Neural cell (in vitro differentiated cells): ENCODE measurements around the gene NAB2. TPM values are rescaled to one million over a fixed set of nuclear protein-coding genes. Genes with fewer than 3 reads are reported as not detected.

Experiments used
- H2AFZ ChIP-seq: fragments of 200-600, 300-800 bp; sonication (generic), shearing (Covaris generic); 2 replicates; pipeline ENCODE4 v1.6.0; 2014; ENCODE audit warnings: low read depth, mild to moderate bottlenecking, antibody characterized with exemption, low read length, moderate library complexity
- H3F3A ChIP-seq: fragments of 200-600 bp; shearing (Covaris generic); 2 replicates; pipeline ENCODE4 v1.6.1; 2016; ENCODE audit warnings: mild to moderate bottlenecking, moderate library complexity, mixed read lengths, antibody characterized with exemption, low read length; ENCODE audit not compliant: insufficient read depth, poor library complexity, severe bottlenecking
- H3K27ac ChIP-seq: fragments of 200-600, 300-800 bp; sonication (generic), shearing (Covaris generic); 2 replicates; pipeline ENCODE4 v1.5.1; 2014; ENCODE audit warnings: mild to moderate bottlenecking, low read length, moderate library complexity
- H3K27me3 ChIP-seq: fragments of 300-800, 200-600 bp; sonication (generic), shearing (Covaris generic); 2 replicates; pipeline ENCODE4 v1.6.0; 2014; ENCODE audit warnings: mild to moderate bottlenecking, low read depth, low read length, moderate library complexity; ENCODE audit not compliant: insufficient read depth
- H3K36me3 ChIP-seq: fragments of 300-800, 200-600 bp; sonication (generic), shearing (Covaris generic); 2 replicates; pipeline ENCODE4 v1.5.1; 2014; ENCODE audit warnings: mild to moderate bottlenecking, antibody characterized with exemption, low read length, moderate library complexity; ENCODE audit not compliant: insufficient read depth
- H3K4me2 ChIP-seq: fragments of 300-800, 200-600 bp; sonication (generic), shearing (Covaris generic); 2 replicates; pipeline ENCODE4 v1.6.0; 2014; ENCODE audit warnings: mild to moderate bottlenecking, low read length
- H3K4me3 ChIP-seq: fragments of 300-800, 200-600 bp; sonication (generic), shearing (Covaris generic); 2 replicates; pipeline ENCODE4 v1.5.1; 2014; ENCODE audit warnings: mild to moderate bottlenecking, low read length, moderate library complexity
- H3K79me2 ChIP-seq: fragments of 200-600 bp; shearing (Covaris generic); replicated peaks from 2 replicates; pipeline ENCODE4 v1.6.0; 2014; ENCODE audit warnings: mild to moderate bottlenecking, low read length, moderate library complexity; ENCODE audit not compliant: insufficient read depth
- H3K9ac ChIP-seq: fragments of 300-800, 200-600 bp; sonication (generic), shearing (Covaris generic); 2 replicates; pipeline ENCODE4 v1.6.1; 2016; ENCODE audit warnings: mild to moderate bottlenecking, low read length, mixed read lengths
- H3K9me2 ChIP-seq: fragments of 200-600 bp; shearing (Covaris generic); 2 replicates; pipeline ENCODE4 v1.6.1; 2016; ENCODE audit warnings: mild to moderate bottlenecking, low read length, mixed read lengths; ENCODE audit not compliant: insufficient read depth
- H3K9me3 ChIP-seq: fragments of 200-600, 300-800 bp; sonication (generic), shearing (Covaris generic); 2 replicates; pipeline ENCODE4 v1.6.1; 2016; ENCODE audit warnings: mild to moderate bottlenecking, mixed run types, low read length, moderate library complexity, mixed read lengths
- H4K20me1 ChIP-seq: fragments of 200-600 bp; shearing (Covaris generic); 2 replicates; pipeline ENCODE4 v1.6.1; 2016; ENCODE audit warnings: mild to moderate bottlenecking, mixed run types; ENCODE audit not compliant: insufficient read depth
- CTCF ChIP-seq: fragments of 450-650 bp; IDR thresholded peaks from 2 replicates; pipeline ENCODE4 v1.5.1; 2014; ENCODE audit warnings: antibody characterized with exemption, mild to moderate bottlenecking, moderate library complexity; ENCODE audit not compliant: poor library complexity, severe bottlenecking
- EP300 ChIP-seq: fragments of 450-650 bp; conservative IDR thresholded peaks from 2 replicates; pipeline ENCODE4 v1.6.1; 2014; ENCODE audit warnings: antibody characterized with exemption, mild to moderate bottlenecking, moderate library complexity; ENCODE audit not compliant: poor library complexity, severe bottlenecking
- EZH2 ChIP-seq: fragments of 200-600, 300-800 bp; shearing (Covaris generic), sonication (generic); IDR thresholded peaks from 2 replicates; pipeline ENCODE4 v1.6.1; 2014; ENCODE audit warnings: antibody characterized with exemption, low read length, borderline replicate concordance, mild to moderate bottlenecking; ENCODE audit not compliant: insufficient read depth, poor library complexity, severe bottlenecking
- MXI1 ChIP-seq: fragments of 450-650 bp; conservative IDR thresholded peaks from 2 replicates; pipeline ENCODE4 v1.6.1; 2014; ENCODE audit warnings: antibody characterized with exemption, mild to moderate bottlenecking; ENCODE audit not compliant: poor library complexity, severe bottlenecking
- POLR2AphosphoS5 ChIP-seq: IDR thresholded peaks from 2 replicates; pipeline ENCODE4 v1.6.1; 2012
- RAD21 ChIP-seq: fragments of 450-650 bp; conservative IDR thresholded peaks from 2 replicates; pipeline ENCODE4 v1.6.1; 2014; ENCODE audit warnings: antibody characterized with exemption, mild to moderate bottlenecking, moderate library complexity
- REST ChIP-seq: IDR thresholded peaks from 2 replicates; pipeline ENCODE4 v1.6.1; 2012; ENCODE audit warnings: borderline replicate concordance
- SMC3 ChIP-seq: fragments of 450-650 bp; conservative IDR thresholded peaks from 2 replicates; pipeline ENCODE4 v1.6.1; 2014; ENCODE audit warnings: antibody characterized with exemption, mild to moderate bottlenecking, moderate library complexity; ENCODE audit not compliant: poor library complexity
- TAF1 ChIP-seq: IDR thresholded peaks from 2 replicates; pipeline ENCODE4 v1.6.1; 2012; ENCODE audit warnings: low read depth
- polyA plus RNA-seq: library from polyadenylated mRNA; depleted of rRNA; stranded (reverse); fragments of >200 nt; gene quantifications from 2 replicates; pipeline ENCODE4 v1.2.3, GENCODE V29; 2014

Gene NAB2
- polyA plus RNA-seq, 1 donor from 2014 or later = 15.6 TPM

DNA sequence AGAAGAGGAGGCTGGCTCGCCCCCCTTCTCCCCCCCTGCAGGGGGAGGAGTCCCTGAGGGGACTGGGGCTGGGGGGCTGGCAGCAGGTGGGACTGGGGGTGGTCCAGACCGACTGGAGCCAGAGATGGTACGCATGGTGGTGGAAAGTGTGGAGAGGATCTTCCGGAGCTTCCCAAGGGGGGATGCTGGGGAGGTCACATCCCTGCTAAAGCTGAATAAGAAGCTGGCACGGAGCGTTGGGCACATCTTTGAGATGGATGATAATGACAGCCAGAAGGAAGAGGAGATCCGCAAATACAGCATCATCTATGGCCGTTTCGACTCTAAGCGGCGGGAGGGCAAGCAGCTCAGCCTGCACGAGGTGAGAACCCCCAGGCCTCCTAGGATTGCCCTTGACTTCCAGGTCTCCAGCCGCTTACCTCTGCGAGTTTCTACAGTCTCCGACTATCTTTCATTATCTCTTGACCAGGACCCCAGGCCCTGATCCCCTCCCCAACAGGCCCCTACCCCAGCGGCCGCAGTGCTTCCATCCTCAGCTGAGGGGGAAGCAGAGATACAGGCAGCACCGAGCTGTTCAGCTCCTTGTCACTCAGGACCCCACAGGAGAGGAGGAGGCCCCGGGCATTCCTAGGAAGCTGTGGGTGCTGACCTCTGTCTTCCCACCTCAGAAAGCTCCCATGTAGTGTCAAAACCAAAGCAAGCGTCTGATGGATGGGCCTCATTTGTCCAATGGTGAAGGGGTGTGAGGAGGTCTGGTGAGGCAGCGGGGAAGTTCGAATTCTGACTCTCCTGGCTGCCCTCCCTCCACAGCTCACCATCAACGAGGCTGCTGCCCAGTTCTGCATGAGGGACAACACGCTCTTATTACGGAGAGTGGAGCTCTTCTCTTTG is 3.0 kb downstream of the NAB2 start:
- H3K4me2 ChIP-seq = no peak overlapping the region
- no peak overlapping the region for H2AFZ ChIP-seq
- no peaks in the 10 kb centered on the region for H4K20me1 ChIP-seq
- H3K9me3 ChIP-seq = no peaks in the 10 kb centered on the region
- TF ChIP-seq CTCF = no peak
- TF ChIP-seq REST = no peak
- no peak for TF ChIP-seq SMC3
- TF ChIP-seq TAF1 = no peak
- no peak for TF ChIP-seq EZH2
- no peak for TF ChIP-seq RAD21
- TF ChIP-seq POLR2AphosphoS5 = no peak
- TF ChIP-seq MXI1 = no peak
- no peak for TF ChIP-seq EP300
- no peak overlapping the region for H3K27ac ChIP-seq
- no peak overlapping the region for H3K9ac ChIP-seq
- no peak overlapping the region for H3K4me3 ChIP-seq
- H3K36me3 ChIP-seq = no peaks in the 10 kb centered on the region
- H3K79me2 ChIP-seq = peaks cover 17% of the 10 kb centered on the region
- H3F3A ChIP-seq = peaks cover 4% of the 10 kb centered on the region
- H3K27me3 ChIP-seq = peaks cover 12% of the 10 kb centered on the region
- H3K9me2 ChIP-seq = no peaks in the 10 kb centered on the region

- no peak overlapping the region for H3K4me2 ChIP-seq
- no peaks in the 10 kb centered on the region for H4K20me1 ChIP-seq
- H3K79me2 ChIP-seq = peaks cover 17% of the 10 kb centered on the region
- peaks cover 4% of the 10 kb centered on the region for H3F3A ChIP-seq
- H3K4me3 ChIP-seq = no peak overlapping the region
- H3K27ac ChIP-seq = no peak overlapping the region
- no peaks in the 10 kb centered on the region for H3K36me3 ChIP-seq
- H3K9me3 ChIP-seq = no peaks in the 10 kb centered on the region
- H3K27me3 ChIP-seq = peaks cover 9% of the 10 kb centered on the region
- TF ChIP-seq TAF1 = no peak
- no peak for TF ChIP-seq CTCF
- no peak for TF ChIP-seq RAD21
- no peak for TF ChIP-seq MXI1
- no peak for TF ChIP-seq SMC3
- no peak for TF ChIP-seq EZH2
- TF ChIP-seq POLR2AphosphoS5 = no peak
- no peak for TF ChIP-seq REST
- TF ChIP-seq EP300 = no peak
- H3K9ac ChIP-seq = no peak overlapping the region
- no peaks in the 10 kb centered on the region for H3K9me2 ChIP-seq
- no peak overlapping the region for H2AFZ ChIP-seq
These were observed 3.6 kb downstream of the NAB2 start for GRCh38 chr12:57092529-57092862.
